HepG2 (cell line): ENCODE results near the gene PLA2G12A. TPM values are rescaled to one million over a fixed set of nuclear protein-coding genes. Genes with fewer than 3 reads are reported as not detected.

Experiments
- CBX5 ChIP-seq: sonication (generic); formaldehyde crosslinking; IDR thresholded peaks from 2 replicates; pipeline ENCODE4 v1.4.0; 2020; ENCODE audit warnings: missing genetic modification reagents, borderline replicate concordance
- CREB1 ChIP-seq, 2 experiments: fragments of 450-650 bp in 1 of 2; IDR thresholded peaks; 2 replicates each; pipeline ENCODE4 v1.6.1; 2016 to 2017; ENCODE audit warnings: control low read depth in 1 of 2, mild to moderate bottlenecking in 1 of 2, missing compliant biosample characterization in 1 of 2, missing genetic modification characterization in 1 of 2
- DR1 ChIP-seq: sonication (generic); formaldehyde crosslinking; IDR thresholded peaks from 2 replicates; pipeline ENCODE4 v1.8.0; 2021; ENCODE audit warnings: mild to moderate bottlenecking, missing genetic modification reagents, inconsistent platforms
- GABPA ChIP-seq, 2 experiments: IDR thresholded peaks; 2 replicates each; pipeline ENCODE4 v1.6.1; 2011 to 2016; ENCODE audit warnings: low read depth in 2 of 2, low read length in 1 of 2, missing biosample characterization in 1 of 2, missing genetic modification characterization in 1 of 2
- HDAC1 ChIP-seq: sonication (generic); formaldehyde crosslinking; IDR thresholded peaks from 2 replicates; pipeline ENCODE4 v1.5.1; 2020; ENCODE audit warnings: mild to moderate bottlenecking, missing genetic modification reagents
- MTF1 ChIP-seq: sonication (generic); formaldehyde crosslinking; IDR thresholded peaks from 2 replicates; pipeline ENCODE4 v1.5.0; 2020; ENCODE audit warnings: missing genetic modification reagents
- NFIB ChIP-seq: sonication (generic); formaldehyde crosslinking; IDR thresholded peaks from 2 replicates; pipeline ENCODE4 v1.9.0; 2021; ENCODE audit warnings: missing genetic modification reagents, mild to moderate bottlenecking, borderline replicate concordance
- SAFB2 ChIP-seq: sonication (generic); formaldehyde crosslinking; IDR thresholded peaks from 2 replicates; pipeline ENCODE4 v1.5.1; 2020; ENCODE audit warnings: missing genetic modification reagents, low read depth, mild to moderate bottlenecking, borderline replicate concordance
- SP4 ChIP-seq: sonication (generic); formaldehyde crosslinking; IDR thresholded peaks from 2 replicates; pipeline ENCODE4 v1.8.1; 2023; ENCODE audit warnings: mild to moderate bottlenecking, missing genetic modification reagents
- TBP ChIP-seq: sonication (generic); formaldehyde crosslinking; IDR thresholded peaks from 2 replicates; pipeline ENCODE4 v1.5.0; 2020; ENCODE audit warnings: missing genetic modification reagents
- THAP11 ChIP-seq: IDR thresholded peaks from 2 replicates; pipeline ENCODE4 v1.6.1; 2016; ENCODE audit warnings: missing biosample characterization, missing genetic modification reagents
- ZMYM2 ChIP-seq: sonication (generic); formaldehyde crosslinking; IDR thresholded peaks from 2 replicates; pipeline ENCODE4 v1.8.0; 2022; ENCODE audit warnings: mild to moderate bottlenecking, missing genetic modification reagents
- ZMYM3 ChIP-seq: sonication (generic); formaldehyde crosslinking; IDR thresholded peaks from 2 replicates; pipeline ENCODE4 v1.5.1; 2020; ENCODE audit warnings: mild to moderate bottlenecking, missing genetic modification reagents
- ZNF101 ChIP-seq: sonication (generic); formaldehyde crosslinking; IDR thresholded peaks from 2 replicates; pipeline ENCODE4 v1.4.0; 2020; ENCODE audit warnings: mild to moderate bottlenecking, low read depth, missing genetic modification reagents, borderline replicate concordance
- ZNF232 ChIP-seq: sonication (generic); formaldehyde crosslinking; IDR thresholded peaks from 2 replicates; pipeline ENCODE4 v1.4.0; 2020; ENCODE audit warnings: missing genetic modification reagents, borderline replicate concordance
- ZNF296 ChIP-seq: sonication (generic); formaldehyde crosslinking; conservative IDR thresholded peaks from 2 replicates; pipeline ENCODE4 v1.5.0; 2020; ENCODE audit warnings: mild to moderate bottlenecking, missing genetic modification reagents
- ZSCAN30 ChIP-seq: sonication (generic); formaldehyde crosslinking; IDR thresholded peaks from 2 replicates; pipeline ENCODE4 v1.5.0; 2020; ENCODE audit warnings: mild to moderate bottlenecking, missing genetic modification reagents
- polyA plus RNA-seq, 8 experiments: library from polyadenylated mRNA; depleted of rRNA in 3 of 8; stranded (reverse) in 7 of 8; unstranded in 1 of 8; fragments of >200 nt; fragmentation: Illumina TruSeq in 4 of 8; extraction: Trizol in 4 of 8; gene quantifications; 2 replicates each; pipeline versions ENCODE4 v1.2.1 to v1.2.3, GENCODE V29; 2011 to 2016; ENCODE audit warnings: low read depth in 4 of 8, missing spikeins in 1 of 8, mixed read lengths in 1 of 8; ENCODE audit not compliant: insufficient read depth in 1 of 8
- total RNA-seq, 5 experiments: library from RNA; depleted of rRNA; stranded (reverse); fragments of >200 nt; fragmentation: Illumina TruSeq; extraction: Trizol; gene quantifications; 2 replicates each; pipeline ENCODE4 v1.2.3, GENCODE V29; 2016; ENCODE audit warnings: low read depth in 1 of 5
- TF ChIP-seq, protein P1 (sequence below): sonication (generic); formaldehyde crosslinking; IDR thresholded peaks from 2 replicates; pipeline ENCODE4 v1.8.0; 2022; ENCODE audit warnings: mild to moderate bottlenecking, missing genetic modification reagents
- TF ChIP-seq, protein P2 (sequence below): sonication (generic); formaldehyde crosslinking; IDR thresholded peaks from 2 replicates; pipeline ENCODE4 v1.4.0; 2020; ENCODE audit warnings: mild to moderate bottlenecking, low read depth, missing genetic modification reagents
- TF ChIP-seq, protein P3 (sequence below): sonication (generic); formaldehyde crosslinking; IDR thresholded peaks from 2 replicates; pipeline ENCODE4 v1.9.0; 2022; ENCODE audit warnings: low read depth, missing genetic modification reagents
- TF ChIP-seq, protein P4 (sequence below): IDR thresholded peaks from 2 replicates; pipeline ENCODE4 v1.6.1; 2016; ENCODE audit warnings: low read depth, borderline replicate concordance
- TF ChIP-seq, protein P5 (sequence below): IDR thresholded peaks from 2 replicates; pipeline ENCODE4 v1.6.1; 2016; ENCODE audit warnings: mild to moderate bottlenecking, missing biosample characterization, missing genetic modification reagents
- TF ChIP-seq, protein P6 (sequence below): sonication (generic); formaldehyde crosslinking; IDR thresholded peaks from 2 replicates; pipeline ENCODE4 v1.4.0; 2020; ENCODE audit warnings: missing genetic modification reagents

Gene PLA2G12A
- total and polyA plus RNA-seq, 2 of the 13 experiments (the other 11 are each of a cell fraction or from before 2014, with no cell fraction given) = 61.2 to 64.0 TPM

DNA sequence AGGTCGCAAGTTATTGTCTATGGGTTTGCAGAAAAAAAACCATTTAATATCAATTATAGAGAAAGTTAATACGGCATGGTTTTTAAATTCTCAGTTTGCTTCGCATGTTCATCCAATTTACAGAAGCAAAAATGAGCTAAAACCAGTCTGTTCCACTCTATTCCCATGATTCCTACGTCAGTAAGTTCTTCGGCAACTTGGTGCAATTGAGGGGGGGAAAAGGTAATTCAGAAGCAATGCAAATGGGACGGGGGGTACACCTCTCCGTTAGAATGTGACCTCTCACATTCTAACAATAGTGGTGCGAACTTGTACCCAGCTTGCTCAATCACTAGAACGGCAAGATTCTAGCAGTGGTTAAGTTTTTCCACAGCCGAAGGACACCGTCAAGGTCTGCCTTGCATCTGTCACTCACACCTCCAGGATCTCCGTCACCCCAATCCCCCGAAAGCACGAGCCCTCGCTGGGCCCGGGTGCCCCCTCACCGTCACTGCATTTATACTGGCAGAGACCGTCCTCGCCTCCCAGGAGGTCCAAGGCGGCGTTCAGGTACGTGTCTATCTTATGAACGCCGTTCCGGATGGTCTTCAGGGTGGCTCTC lies 653 bp downstream of the PLA2G12A start (continued):
- TF ChIP-seq THAP11 (no peak), ZSCAN30 (CRISPR knock-in tag) (no peak), CBX5 (CRISPR knock-in tag) (no peak), NFIB (0 out of 2 replicates have a peak, but pooled peaks have one; percentile 62), ZNF101 (CRISPR knock-in tag) (no peak), SAFB2 (CRISPR knock-in tag) (no peak), MTF1 (CRISPR knock-in tag) (no peak), ZNF296 (CRISPR knock-in tag) (0 out of 2 replicates have a peak, but pooled peaks have one; percentile 48), ZMYM3 (CRISPR knock-in tag) (peak; percentile 34; the same call in 1 of the 2 replicates), CREB1 (IDR thresholded peaks at IDR 0.05) (no peak), CREB1 (CRISPR knock-in tag; IDR thresholded peaks at IDR 0.05) (0 out of 2 replicates have a peak, but pooled peaks have one; percentile 18), DR1 (0 out of 2 replicates have a peak, but pooled peaks have one; percentile 19), HDAC1 (peak; percentile 77; the same call in 1 of the 2 replicates), GABPA (IDR thresholded peaks at IDR 0.05; ENCODE audit: low read depth, low read length) (no peak), GABPA (CRISPR knock-in tag; IDR thresholded peaks at IDR 0.05; ENCODE audit: low read depth) (no peak), ZMYM2 (0 out of 2 replicates have a peak, but pooled peaks have one; percentile 55), SP4 (CRISPR knock-in tag) (0 out of 2 replicates have a peak, but pooled peaks have one; percentile 16), TBP (CRISPR knock-in tag) (no peak), ZNF232 (CRISPR knock-in tag) (no peak)
- TF ChIP-seq, protein P1, sequence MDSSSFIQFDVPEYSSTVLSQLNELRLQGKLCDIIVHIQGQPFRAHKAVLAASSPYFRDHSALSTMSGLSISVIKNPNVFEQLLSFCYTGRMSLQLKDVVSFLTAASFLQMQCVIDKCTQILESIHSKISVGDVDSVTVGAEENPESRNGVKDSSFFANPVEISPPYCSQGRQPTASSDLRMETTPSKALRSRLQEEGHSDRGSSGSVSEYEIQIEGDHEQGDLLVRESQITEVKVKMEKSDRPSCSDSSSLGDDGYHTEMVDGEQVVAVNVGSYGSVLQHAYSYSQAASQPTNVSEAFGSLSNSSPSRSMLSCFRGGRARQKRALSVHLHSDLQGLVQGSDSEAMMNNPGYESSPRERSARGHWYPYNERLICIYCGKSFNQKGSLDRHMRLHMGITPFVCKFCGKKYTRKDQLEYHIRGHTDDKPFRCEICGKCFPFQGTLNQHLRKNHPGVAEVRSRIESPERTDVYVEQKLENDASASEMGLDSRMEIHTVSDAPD = peak; percentile 43; the same call in 1 of the 2 replicates
- TF ChIP-seq, protein P2, sequence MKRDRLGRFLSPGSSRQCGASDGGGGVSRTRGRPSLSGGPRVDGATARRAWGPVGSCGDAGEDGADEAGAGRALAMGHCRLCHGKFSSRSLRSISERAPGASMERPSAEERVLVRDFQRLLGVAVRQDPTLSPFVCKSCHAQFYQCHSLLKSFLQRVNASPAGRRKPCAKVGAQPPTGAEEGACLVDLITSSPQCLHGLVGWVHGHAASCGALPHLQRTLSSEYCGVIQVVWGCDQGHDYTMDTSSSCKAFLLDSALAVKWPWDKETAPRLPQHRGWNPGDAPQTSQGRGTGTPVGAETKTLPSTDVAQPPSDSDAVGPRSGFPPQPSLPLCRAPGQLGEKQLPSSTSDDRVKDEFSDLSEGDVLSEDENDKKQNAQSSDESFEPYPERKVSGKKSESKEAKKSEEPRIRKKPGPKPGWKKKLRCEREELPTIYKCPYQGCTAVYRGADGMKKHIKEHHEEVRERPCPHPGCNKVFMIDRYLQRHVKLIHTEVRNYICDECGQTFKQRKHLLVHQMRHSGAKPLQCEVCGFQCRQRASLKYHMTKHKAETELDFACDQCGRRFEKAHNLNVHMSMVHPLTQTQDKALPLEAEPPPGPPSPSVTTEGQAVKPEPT (CRISPR knock-in tag) = 0 out of 2 replicates have a peak, but pooled peaks have one; percentile 49
- TF ChIP-seq, protein P3, sequence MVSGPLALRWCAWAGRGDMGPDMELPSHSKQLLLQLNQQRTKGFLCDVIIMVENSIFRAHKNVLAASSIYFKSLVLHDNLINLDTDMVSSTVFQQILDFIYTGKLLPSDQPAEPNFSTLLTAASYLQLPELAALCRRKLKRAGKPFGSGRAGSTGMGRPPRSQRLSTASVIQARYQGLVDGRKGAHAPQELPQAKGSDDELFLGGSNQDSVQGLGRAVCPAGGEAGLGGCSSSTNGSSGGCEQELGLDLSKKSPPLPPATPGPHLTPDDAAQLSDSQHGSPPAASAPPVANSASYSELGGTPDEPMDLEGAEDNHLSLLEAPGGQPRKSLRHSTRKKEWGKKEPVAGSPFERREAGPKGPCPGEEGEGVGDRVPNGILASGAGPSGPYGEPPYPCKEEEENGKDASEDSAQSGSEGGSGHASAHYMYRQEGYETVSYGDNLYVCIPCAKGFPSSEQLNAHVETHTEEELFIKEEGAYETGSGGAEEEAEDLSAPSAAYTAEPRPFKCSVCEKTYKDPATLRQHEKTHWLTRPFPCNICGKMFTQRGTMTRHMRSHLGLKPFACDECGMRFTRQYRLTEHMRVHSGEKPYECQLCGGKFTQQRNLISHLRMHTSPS = no peak
- TF ChIP-seq, protein P4, sequence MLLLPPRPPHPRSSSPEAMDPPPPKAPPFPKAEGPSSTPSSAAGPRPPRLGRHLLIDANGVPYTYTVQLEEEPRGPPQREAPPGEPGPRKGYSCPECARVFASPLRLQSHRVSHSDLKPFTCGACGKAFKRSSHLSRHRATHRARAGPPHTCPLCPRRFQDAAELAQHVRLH = peak; percentile 38; the same call in 1 of the 2 replicates
- TF ChIP-seq, protein P5, sequence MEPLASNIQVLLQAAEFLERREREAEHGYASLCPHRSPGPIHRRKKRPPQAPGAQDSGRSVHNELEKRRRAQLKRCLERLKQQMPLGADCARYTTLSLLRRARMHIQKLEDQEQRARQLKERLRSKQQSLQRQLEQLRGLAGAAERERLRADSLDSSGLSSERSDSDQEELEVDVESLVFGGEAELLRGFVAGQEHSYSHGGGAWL (CRISPR knock-in tag) = no peak
- TF ChIP-seq, protein P6, sequence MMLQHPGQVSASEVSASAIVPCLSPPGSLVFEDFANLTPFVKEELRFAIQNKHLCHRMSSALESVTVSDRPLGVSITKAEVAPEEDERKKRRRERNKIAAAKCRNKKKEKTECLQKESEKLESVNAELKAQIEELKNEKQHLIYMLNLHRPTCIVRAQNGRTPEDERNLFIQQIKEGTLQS (CRISPR knock-in tag) = no peak
